Measurements from ENCODE around the gene ANK3. TPM values are rescaled to one million over a fixed set of nuclear protein-coding genes. Genes with fewer than 3 reads are reported as not detected.

Gene ANK3
- total RNA-seq, 2 donors from 2014 or later: 58.5 to 71.2 TPM

DNA sequence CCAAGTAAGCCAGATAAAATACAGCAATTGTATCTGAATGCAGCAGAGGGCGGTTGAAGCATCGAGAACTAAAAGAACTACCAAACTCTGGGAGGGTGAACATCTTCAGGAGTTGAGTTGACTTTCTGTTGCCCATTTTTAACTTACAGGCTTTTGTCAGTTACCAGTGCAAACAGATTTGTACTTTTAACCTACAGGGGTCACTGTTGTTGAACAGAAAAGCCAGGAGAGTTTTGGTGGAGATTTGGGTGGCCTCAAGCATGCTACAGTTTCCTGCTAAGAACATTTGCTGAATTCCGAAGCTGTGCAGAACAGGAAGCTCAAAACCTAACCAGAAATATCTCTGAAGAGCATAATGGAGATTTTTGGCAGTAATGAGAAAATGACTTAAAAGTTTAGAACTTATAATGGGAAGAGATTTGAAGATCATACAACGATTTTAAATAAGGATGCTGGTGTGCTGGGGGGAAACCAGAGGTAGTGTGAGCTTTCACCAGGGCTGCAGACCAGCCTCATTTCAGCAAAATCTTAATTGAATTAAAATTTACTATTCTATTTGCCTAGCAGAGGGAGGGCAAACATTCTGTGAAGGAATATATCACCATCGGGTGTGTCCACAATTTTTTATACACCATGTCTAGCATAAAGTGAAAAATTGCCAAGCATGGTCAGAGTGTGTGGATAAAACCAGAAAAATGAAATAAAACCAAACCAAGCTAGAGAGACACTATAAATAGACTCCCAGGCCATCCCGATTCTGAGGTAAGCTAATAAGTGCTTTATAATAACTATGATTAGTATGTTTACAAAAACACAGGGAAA lies 274.7 kb downstream of the ANK3 start:
- ATAC-seq (peak; percentile 39), DNase-seq (no peak)
- Mint-ChIP-seq H3K27me3 (no peaks in the 10 kb centered on the region), H3K4me3 (no peak overlapping the region), H3K27ac (no peak overlapping the region), H3K36me3 (ENCODE audit: low read depth) (no peaks in the 10 kb centered on the region), H3K4me1 (no peaks in the 10 kb centered on the region)
- H3K9me3 ChIP-seq (ENCODE audit: control insufficient read depth, low read length, poor library complexity, severe bottlenecking): no peaks in the 10 kb centered on the region

DNA sequence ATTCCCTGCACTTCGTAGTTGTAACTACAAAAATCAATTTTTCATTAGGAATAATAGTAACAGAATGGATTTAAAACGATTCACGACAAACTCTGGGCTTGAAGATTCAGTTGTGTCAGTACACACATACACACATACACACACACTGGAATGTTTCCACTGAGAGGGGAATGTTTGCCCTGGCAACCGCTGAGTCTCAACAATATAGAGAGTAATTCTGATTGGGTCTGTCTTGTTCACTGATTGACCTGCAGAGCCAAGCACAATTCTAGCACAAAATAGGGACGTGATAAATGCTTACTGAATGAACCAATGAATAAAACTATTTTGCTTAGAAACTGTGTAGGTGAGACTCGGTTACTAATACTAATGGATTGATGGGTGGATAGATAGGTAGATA lies 278.9 kb downstream of the ANK3 start:
- no peaks in the 10 kb centered on the region for H3K9me3 ChIP-seq (ENCODE audit: control insufficient read depth, low read length, poor library complexity, severe bottlenecking)
- Mint-ChIP-seq H3K27ac (no peak overlapping the region), H3K4me1 (no peaks in the 10 kb centered on the region), H3K36me3 (ENCODE audit: low read depth) (peaks cover under 1% of the 10 kb centered on the region), H3K27me3 (no peaks in the 10 kb centered on the region), H3K4me3 (no peak overlapping the region)
- ATAC-seq (no peak), DNase-seq (no peak)

DNA sequence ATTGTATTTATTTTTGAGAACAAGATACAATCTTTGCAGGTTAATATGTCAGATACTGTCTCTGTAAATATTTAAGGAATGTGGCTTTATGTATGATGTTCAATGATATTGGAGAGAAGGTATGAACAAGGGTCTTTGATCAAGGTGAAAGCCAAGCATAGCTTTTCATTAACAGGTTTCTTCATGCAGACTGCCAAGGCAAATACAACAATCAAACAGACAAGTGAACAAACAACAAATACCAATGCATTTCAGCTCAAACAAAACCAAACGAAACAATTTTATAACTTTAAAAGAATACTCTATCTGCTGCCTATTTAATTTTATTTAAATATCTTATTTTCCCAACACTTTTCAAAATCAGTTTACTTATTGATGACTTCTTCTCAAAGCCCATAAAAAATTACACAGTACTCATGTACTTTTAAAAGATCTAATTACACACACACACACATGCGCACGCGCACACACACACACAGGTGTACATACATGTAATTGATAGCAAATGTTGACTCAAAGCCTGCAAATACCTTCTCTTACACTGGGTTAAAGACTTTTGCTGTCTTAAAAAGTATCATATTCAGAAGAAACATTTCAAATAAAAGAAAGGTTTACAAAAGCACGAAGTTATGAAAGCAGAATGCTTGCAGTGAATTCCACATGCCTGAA lies 282.2 kb downstream of the ANK3 start:
- no peaks in the 10 kb centered on the region for H3K4me1 Mint-ChIP-seq
- H3K9me3 ChIP-seq (ENCODE audit: control insufficient read depth, low read length, poor library complexity, severe bottlenecking): no peaks in the 10 kb centered on the region
- H3K27ac Mint-ChIP-seq: no peak overlapping the region
- peaks cover 2% of the 10 kb centered on the region for H3K36me3 Mint-ChIP-seq (ENCODE audit: low read depth)
- H3K4me3 Mint-ChIP-seq: no peak overlapping the region
- DNase-seq (no peak), ATAC-seq (no peak)
- H3K27me3 Mint-ChIP-seq: no peaks in the 10 kb centered on the region

DNA sequence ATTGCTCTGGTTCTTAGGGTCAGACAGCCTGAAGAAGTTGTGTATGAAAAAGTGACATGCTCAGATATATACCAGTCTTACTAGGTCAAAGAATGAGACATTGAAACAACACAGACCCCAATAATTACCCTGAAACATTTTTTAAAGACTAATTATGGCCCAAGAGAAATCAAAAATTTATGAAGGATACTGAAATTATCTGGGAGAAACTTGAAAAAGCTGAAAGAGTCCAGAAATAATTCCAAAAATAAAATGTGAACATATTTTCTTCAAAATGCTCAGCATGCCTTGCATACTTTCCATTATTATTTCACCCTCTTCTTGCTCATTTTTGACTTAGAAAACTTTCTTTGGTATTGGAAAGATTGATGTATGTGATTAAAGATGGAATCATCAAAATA lies 284.4 kb downstream of the ANK3 start:
- no peak overlapping the region for H3K4me3 Mint-ChIP-seq

DNA sequence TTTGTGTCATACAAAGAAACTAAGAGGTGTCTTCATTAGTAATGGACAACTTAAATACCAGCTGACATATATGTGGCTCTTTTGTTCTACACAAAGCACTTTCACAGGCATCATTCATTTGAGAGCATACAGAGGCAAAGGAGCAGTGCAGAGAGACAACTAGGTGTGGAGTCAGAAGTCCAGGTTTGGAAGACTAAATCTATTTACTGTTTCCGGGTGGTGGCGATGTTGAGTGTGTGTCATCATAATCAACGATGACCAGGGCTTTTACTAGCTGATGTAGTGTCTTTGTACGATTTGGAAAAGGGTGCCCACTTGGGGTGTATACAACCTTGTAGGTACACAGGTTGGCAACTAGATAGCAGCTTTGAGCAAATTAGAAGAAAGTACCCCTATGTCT lies 287.9 kb downstream of the ANK3 start:
- peaks cover 2% of the 10 kb centered on the region for H3K4me1 Mint-ChIP-seq
- peaks cover 3% of the 10 kb centered on the region for H3K36me3 Mint-ChIP-seq (ENCODE audit: low read depth)
- no peaks in the 10 kb centered on the region for H3K27me3 Mint-ChIP-seq
- no peak for DNase-seq
- no peak overlapping the region for H3K27ac Mint-ChIP-seq
- ATAC-seq: no peak
- H3K4me3 Mint-ChIP-seq: no peak overlapping the region
- no peaks in the 10 kb centered on the region for H3K9me3 ChIP-seq (ENCODE audit: control insufficient read depth, low read length, poor library complexity, severe bottlenecking)

More for the DNA sequence above, 284.4 kb downstream of the ANK3 start:
- no peak for DNase-seq
- no peak overlapping the region for H3K27ac Mint-ChIP-seq
- ATAC-seq: no peak
- no peaks in the 10 kb centered on the region for H3K27me3 Mint-ChIP-seq
- no peaks in the 10 kb centered on the region for H3K4me1 Mint-ChIP-seq
- H3K9me3 ChIP-seq (ENCODE audit: control insufficient read depth, low read length, poor library complexity, severe bottlenecking): no peaks in the 10 kb centered on the region
- H3K36me3 Mint-ChIP-seq (ENCODE audit: low read depth): peaks cover 2% of the 10 kb centered on the region

DNA sequence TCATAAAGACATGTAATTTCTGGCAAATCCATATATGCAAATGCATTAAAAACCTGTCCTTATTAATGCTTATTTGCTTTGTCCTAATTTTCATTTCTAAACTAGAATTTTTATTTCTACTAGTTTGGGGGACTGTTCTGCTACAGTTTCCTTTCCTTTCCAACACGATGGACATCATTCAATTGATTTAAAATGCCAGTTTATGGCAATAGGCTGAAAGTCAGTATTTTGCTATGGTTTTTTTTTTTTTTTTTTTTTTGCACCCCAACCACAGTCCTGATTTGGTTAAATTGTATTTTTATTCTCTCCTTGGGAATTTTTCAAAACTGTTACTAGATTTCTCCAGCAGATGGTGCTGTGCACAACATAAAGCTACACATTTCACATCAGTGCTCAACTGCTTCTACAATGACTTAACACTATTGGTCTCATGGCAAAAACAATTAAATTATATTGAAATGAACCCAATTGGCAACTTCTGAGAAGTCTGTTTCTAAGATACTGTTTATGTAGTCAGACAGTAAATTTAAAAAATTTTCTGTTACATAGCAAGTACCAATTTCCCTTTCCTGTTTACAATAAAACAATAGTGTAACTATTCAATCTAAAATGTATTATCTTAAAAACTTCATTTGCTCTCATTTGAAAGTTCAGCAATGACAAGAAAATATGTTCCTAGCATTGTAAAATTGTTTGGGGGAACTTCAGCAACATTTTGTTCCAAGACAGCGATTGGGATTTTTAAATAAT lies 289.5 kb downstream of the ANK3 start:
- no peak for DNase-seq
- Mint-ChIP-seq H3K27me3 (no peaks in the 10 kb centered on the region), H3K36me3 (ENCODE audit: low read depth) (peaks cover 2% of the 10 kb centered on the region), H3K4me3 (no peak overlapping the region), H3K4me1 (peaks cover 2% of the 10 kb centered on the region), H3K27ac (peak overlapping the region; percentile 8)
- no peaks in the 10 kb centered on the region for H3K9me3 ChIP-seq (ENCODE audit: control insufficient read depth, low read length, poor library complexity, severe bottlenecking)
- peak; percentile 54 for ATAC-seq

DNA sequence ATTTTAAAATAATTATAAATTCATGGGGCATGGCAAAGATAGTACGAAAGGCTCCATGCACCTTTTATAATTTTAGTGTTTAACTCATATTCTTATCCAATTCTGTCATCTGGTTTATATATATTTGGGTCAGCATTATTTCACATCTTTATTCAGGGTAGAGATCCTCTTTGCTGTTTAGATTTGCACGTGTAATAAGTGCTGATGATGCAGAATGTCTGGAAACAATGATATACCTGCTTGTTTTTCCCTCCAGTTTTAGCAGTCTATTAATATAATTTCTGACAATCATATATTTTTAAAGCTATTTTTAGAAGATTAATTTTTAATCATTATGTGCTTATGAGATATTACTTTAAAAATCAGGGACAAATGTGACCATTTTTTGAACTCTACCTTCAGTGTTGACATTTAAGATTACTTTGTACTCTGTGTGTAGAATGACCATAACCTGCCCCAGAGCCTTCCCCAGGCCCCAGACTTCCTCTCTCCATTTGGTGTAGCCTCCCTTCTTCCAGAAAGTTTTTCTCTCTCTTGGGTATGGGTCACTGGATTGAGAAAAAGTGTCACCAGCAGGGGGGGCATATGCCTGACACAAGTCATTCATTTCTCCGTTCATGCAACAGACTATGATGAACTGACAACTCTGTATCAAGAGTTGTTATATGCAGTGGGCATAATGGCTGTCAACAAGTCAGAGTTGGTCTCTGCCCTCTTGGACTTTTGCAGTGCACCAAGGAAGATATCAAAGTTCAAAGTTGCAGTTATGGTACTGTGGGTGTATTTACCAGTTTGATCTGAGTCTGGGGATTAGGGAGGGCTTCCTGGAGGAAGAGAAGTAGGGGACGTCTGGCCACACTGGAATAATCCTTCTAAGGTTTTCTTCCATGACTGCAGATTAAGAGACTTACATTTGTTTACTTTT lies 290.7 kb downstream of the ANK3 start:
- peaks cover 2% of the 10 kb centered on the region for H3K36me3 Mint-ChIP-seq (ENCODE audit: low read depth)
- H3K27me3 Mint-ChIP-seq: no peaks in the 10 kb centered on the region
- H3K27ac Mint-ChIP-seq: no peak overlapping the region
- ATAC-seq: no peak
- H3K4me3 Mint-ChIP-seq: no peak overlapping the region
- peaks cover 2% of the 10 kb centered on the region for H3K4me1 Mint-ChIP-seq
- H3K9me3 ChIP-seq (ENCODE audit: control insufficient read depth, low read length, poor library complexity, severe bottlenecking): no peaks in the 10 kb centered on the region
- no peak for DNase-seq

DNA sequence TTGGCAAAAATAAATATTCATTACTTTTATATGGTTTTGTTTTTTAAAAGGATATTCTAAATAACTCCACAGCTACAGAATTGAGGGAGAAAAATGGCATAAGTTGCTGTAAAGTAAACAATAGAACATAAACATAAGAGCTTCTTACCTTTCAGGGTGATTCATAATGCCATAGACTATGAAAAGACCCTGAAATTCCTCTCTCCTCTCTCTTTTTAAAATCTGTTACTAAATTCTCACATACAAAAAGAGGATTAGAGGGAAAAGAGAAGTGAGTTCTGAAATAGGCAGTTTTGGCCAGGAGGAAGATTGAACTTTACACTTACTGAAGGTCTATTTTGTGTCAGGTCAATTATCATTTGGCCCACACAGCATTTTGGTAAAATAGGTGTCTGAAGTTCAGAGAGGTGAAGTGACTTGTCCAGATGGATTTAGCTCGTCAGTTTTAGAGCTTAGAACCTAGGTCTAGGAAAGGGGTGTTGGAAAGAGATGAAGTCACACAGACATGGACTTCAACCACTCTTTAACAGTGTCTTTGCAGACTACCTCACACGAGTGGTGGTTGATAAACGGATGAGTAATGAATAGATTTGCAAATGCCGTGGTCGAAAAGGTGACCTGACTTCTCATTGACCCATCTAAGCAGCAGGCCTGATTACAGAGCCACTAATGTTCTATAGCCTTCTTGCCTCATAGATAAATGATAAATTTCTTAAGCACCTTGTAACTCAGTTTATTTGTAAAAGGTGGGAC lies 292.7 kb downstream of the ANK3 start:
- Mint-ChIP-seq H3K36me3 (ENCODE audit: low read depth) (peaks cover 2% of the 10 kb centered on the region), H3K27me3 (no peaks in the 10 kb centered on the region), H3K4me1 (peaks cover 2% of the 10 kb centered on the region), H3K27ac (peak overlapping the region; percentile 53), H3K4me3 (no peak overlapping the region)
- no peak for DNase-seq
- no peaks in the 10 kb centered on the region for H3K9me3 ChIP-seq (ENCODE audit: control insufficient read depth, low read length, poor library complexity, severe bottlenecking)
- ATAC-seq: no peak

DNA sequence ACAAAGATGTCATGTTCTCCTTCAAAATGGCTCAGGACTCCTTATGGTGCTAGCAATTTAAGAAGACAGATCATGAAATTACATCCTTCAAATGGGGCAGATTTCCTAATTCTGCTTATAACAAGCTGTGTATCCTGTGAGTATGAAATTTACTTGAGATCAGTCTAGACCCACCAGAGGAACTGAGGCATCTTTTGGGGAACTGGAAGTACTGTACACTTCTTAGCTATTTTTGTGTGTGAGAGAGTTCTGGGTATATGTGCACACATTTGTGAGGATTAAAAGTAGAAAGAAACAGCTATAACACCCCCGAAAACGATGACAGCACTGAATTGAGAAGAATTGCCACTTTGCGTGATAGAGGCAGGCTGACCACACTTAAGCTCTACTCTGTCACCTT lies 296.4 kb downstream of the ANK3 start:
- DNase-seq: no peak
- Mint-ChIP-seq H3K4me1 (no peaks in the 10 kb centered on the region), H3K4me3 (no peak overlapping the region), H3K36me3 (ENCODE audit: low read depth) (peaks cover 4% of the 10 kb centered on the region), H3K27me3 (no peaks in the 10 kb centered on the region), H3K27ac (no peak overlapping the region)
- H3K9me3 ChIP-seq (ENCODE audit: control insufficient read depth, low read length, poor library complexity, severe bottlenecking): no peaks in the 10 kb centered on the region
- no peak for ATAC-seq

DNA sequence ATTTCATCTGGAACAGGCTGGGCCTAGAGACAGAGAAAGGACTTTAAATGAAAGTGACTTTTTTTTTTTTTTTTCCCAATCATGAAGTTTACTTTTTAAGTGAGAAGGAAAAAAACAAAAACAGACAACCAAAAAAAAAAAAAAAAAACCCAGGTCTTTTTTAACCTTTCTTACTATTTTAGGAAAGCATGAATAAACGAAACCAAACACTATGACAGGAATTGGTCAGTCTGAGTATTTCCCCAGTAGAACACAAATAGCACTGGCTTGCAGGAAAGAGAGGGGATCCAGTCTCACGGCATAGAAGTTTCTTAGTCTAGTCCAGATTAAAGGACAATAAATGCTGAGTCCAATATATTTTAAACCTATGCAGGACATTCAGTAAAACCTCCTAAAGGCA lies 302.8 kb downstream of the ANK3 start:
- Mint-ChIP-seq H3K27me3 (no peaks in the 10 kb centered on the region), H3K36me3 (ENCODE audit: low read depth) (peaks cover 5% of the 10 kb centered on the region), H3K4me3 (no peak overlapping the region), H3K4me1 (no peaks in the 10 kb centered on the region), H3K27ac (no peak overlapping the region)
- ATAC-seq: no peak
- no peaks in the 10 kb centered on the region for H3K9me3 ChIP-seq (ENCODE audit: control insufficient read depth, low read length, poor library complexity, severe bottlenecking)
- DNase-seq: no peak

DNA sequence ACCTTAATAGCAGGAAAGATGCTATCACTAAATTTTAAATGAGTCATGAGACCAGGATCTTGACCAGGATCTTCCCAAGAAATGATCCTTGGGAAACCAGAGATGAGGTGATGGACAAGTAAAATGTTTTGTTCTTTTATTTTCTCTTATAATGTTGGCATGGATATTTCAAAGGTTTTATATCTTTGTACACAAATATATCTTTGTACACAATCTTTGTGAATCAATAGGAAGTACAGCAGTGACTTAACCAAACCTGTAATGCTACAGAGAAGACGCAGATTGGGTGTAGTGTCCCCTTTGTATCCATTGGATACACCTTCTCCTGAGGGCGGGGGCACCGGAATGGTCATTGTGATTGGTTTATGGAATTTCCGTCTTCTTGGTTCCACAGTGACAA lies 303.3 kb downstream of the ANK3 start:
- H3K9me3 ChIP-seq (ENCODE audit: control insufficient read depth, low read length, poor library complexity, severe bottlenecking): no peaks in the 10 kb centered on the region
- H3K36me3 Mint-ChIP-seq (ENCODE audit: low read depth): peaks cover 5% of the 10 kb centered on the region
- H3K27ac Mint-ChIP-seq: no peak overlapping the region
- H3K4me1 Mint-ChIP-seq: no peaks in the 10 kb centered on the region
- H3K27me3 Mint-ChIP-seq: no peaks in the 10 kb centered on the region
- no peak for ATAC-seq
- no peak overlapping the region for H3K4me3 Mint-ChIP-seq
- DNase-seq: no peak

DNA sequence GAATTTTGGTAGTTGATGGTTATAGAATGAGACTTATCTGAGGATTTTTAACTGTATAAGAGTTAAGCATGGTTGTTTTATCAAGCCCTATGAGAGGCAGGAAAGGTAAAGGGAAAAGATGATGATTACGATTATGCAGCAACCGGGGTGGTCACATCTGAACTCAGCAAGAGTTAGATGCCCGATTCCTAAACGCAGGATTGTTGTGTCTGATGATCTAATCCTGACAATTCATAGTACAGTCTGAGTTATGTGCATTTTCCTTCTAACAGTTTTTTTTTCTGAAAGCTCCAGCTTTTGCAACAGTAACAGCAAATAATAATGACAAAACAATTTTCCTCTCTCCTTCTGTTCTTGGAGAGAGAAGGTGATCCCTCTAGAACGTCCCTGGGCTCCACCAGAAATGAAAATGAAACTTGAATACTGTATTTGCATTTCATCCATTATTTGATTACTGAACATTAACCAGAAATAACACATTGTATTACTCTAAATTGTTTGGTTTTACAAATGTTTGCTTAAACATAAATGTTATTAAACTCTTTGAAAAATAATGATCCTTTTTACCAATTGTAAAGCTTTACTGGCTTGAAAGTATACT lies 306.8 kb downstream of the ANK3 start:
- no peaks in the 10 kb centered on the region for H3K27me3 Mint-ChIP-seq
- DNase-seq (no peak), ATAC-seq (no peak)
- peak overlapping the region; percentile 34 for H3K27ac Mint-ChIP-seq
- no peaks in the 10 kb centered on the region for H3K4me1 Mint-ChIP-seq
- no peaks in the 10 kb centered on the region for H3K9me3 ChIP-seq (ENCODE audit: control insufficient read depth, low read length, poor library complexity, severe bottlenecking)
- peaks cover 10% of the 10 kb centered on the region for H3K36me3 Mint-ChIP-seq (ENCODE audit: low read depth)
- H3K4me3 Mint-ChIP-seq: no peak overlapping the region

Data from T-helper 17 cell (primary cell).